ENCODE data around the gene FSTL4.

Gene FSTL4

GRCh38 chr5:133227082-133227481 lies 385.3 kb downstream of the FSTL4 start:
- H3K27me3 ChIP-seq (ENCODE audit: insufficient read depth, low read depth) = no peaks in the 10 kb centered on the region
- H3K4me1 ChIP-seq (ENCODE audit: low read depth, poor library complexity, severe bottlenecking) = no peaks in the 10 kb centered on the region
- no peak overlapping the region for H3K9ac ChIP-seq
- H2AFZ ChIP-seq (ENCODE audit: low read depth) = no peak overlapping the region
- H3K27ac ChIP-seq = no peak overlapping the region
- no peaks in the 10 kb centered on the region for H3K79me2 ChIP-seq (ENCODE audit: insufficient read depth, low read depth)
- H4K20me1 ChIP-seq (ENCODE audit: insufficient read depth) = no peaks in the 10 kb centered on the region
- no peak overlapping the region for H3K4me3 ChIP-seq (IDR thresholded peaks at IDR 0.05; ENCODE audit: insufficient read depth, low read depth, low read length)
- no peak overlapping the region for H3K4me2 ChIP-seq
- no peaks in the 10 kb centered on the region for H3K36me3 ChIP-seq (ENCODE audit: insufficient read depth)
- no peak for TF ChIP-seq CTCF (conservative IDR thresholded peaks at IDR 0.05; ENCODE audit: low read depth, low read length)

DNA sequence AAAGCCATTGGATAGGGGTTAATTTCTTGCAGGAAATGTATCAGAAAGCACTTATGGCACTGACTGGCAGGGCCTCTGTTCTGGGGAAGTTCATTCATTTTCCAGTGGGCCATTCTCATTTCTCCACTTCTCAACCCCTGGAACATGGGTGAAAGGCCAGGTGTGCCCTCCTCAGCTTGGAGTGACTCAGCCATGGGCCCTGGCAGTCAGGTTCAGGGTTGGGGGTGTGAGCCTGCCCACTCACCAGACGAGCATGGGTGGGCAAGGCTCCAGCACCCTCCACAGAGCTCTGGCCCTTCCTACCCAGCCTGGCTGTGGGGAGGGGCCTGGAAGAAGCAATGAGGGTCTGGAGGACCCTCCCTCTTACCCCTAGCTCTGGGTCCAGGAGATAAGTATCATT lies 386.2 kb downstream of the FSTL4 start:
- Histone ChIP-seq H3K9ac (no peak overlapping the region), H3K27ac (no peak overlapping the region), H2AFZ (ENCODE audit: low read depth) (no peak overlapping the region), H3K27me3 (ENCODE audit: insufficient read depth, low read depth) (no peaks in the 10 kb centered on the region), H3K36me3 (ENCODE audit: insufficient read depth) (no peaks in the 10 kb centered on the region), H3K4me1 (ENCODE audit: low read depth, poor library complexity, severe bottlenecking) (no peaks in the 10 kb centered on the region), H3K4me3 (IDR thresholded peaks at IDR 0.05; ENCODE audit: insufficient read depth, low read depth, low read length) (no peak overlapping the region), H3K79me2 (ENCODE audit: insufficient read depth, low read depth) (no peaks in the 10 kb centered on the region), H3K4me2 (no peak overlapping the region), H4K20me1 (ENCODE audit: insufficient read depth) (no peaks in the 10 kb centered on the region)
- TF ChIP-seq CTCF (conservative IDR thresholded peaks at IDR 0.05; ENCODE audit: low read depth, low read length) = no peak

- Histone ChIP-seq H4K20me1 (ENCODE audit: insufficient read depth) (no peaks in the 10 kb centered on the region), H3K4me2 (no peak overlapping the region), H3K36me3 (ENCODE audit: insufficient read depth) (no peaks in the 10 kb centered on the region), H2AFZ (ENCODE audit: low read depth) (no peak overlapping the region), H3K27me3 (ENCODE audit: insufficient read depth, low read depth) (no peaks in the 10 kb centered on the region), H3K4me1 (ENCODE audit: low read depth, poor library complexity, severe bottlenecking) (no peaks in the 10 kb centered on the region), H3K27ac (no peak overlapping the region), H3K9ac (no peak overlapping the region), H3K4me3 (IDR thresholded peaks at IDR 0.05; ENCODE audit: insufficient read depth, low read depth, low read length) (no peak overlapping the region), H3K79me2 (ENCODE audit: insufficient read depth, low read depth) (no peaks in the 10 kb centered on the region)
- TF ChIP-seq CTCF (conservative IDR thresholded peaks at IDR 0.05; ENCODE audit: low read depth, low read length) = no peak
Observed at GRCh38 chr5:133225671-133226152, 386.6 kb downstream of the FSTL4 start.

GRCh38 chr5:133222979-133223378 lies 389.4 kb downstream of the FSTL4 start:
- no peaks in the 10 kb centered on the region for H3K27me3 ChIP-seq (ENCODE audit: insufficient read depth, low read depth)
- H3K79me2 ChIP-seq (ENCODE audit: insufficient read depth, low read depth) = no peaks in the 10 kb centered on the region
- no peak overlapping the region for H3K27ac ChIP-seq
- no peak overlapping the region for H3K4me2 ChIP-seq
- H2AFZ ChIP-seq (ENCODE audit: low read depth) = no peak overlapping the region
- no peak for TF ChIP-seq CTCF (conservative IDR thresholded peaks at IDR 0.05; ENCODE audit: low read depth, low read length)
- no peaks in the 10 kb centered on the region for H3K4me1 ChIP-seq (ENCODE audit: low read depth, poor library complexity, severe bottlenecking)
- H3K4me3 ChIP-seq (IDR thresholded peaks at IDR 0.05; ENCODE audit: insufficient read depth, low read depth, low read length) = no peak overlapping the region
- no peaks in the 10 kb centered on the region for H4K20me1 ChIP-seq (ENCODE audit: insufficient read depth)
- no peaks in the 10 kb centered on the region for H3K36me3 ChIP-seq (ENCODE audit: insufficient read depth)
- no peak overlapping the region for H3K9ac ChIP-seq

All from KMS-11 (cell line).